NCI-H82 treated with DMSO at 0.1 percent for 48 hours (cell line): ENCODE measurements around the gene UNC5A.
"Not testable (repeated sequence)": the region's sequence is repeated elsewhere in the genome, so short reads cannot be mapped to it uniquely, and the experiment has no call there.

ENCODE experiments used
- DNase-seq: peaks from one replicate; lab custom pipeline; 2025; ENCODE audit not compliant: unreplicated experiment; lab: John Stamatoyannopoulos, UW

UNC5A gene

GRCh38 chr5:176862330-176862995 is 52.1 kb downstream of the UNC5A start:
- DNase-seq = no peak

GRCh38 chr5:176863041-176863764 is 52.8 kb downstream of the UNC5A start:
- no peak for DNase-seq

GRCh38 chr5:176863765-176864098 is 53.4 kb downstream of the UNC5A start:
- DNase-seq = no peak

DNA sequence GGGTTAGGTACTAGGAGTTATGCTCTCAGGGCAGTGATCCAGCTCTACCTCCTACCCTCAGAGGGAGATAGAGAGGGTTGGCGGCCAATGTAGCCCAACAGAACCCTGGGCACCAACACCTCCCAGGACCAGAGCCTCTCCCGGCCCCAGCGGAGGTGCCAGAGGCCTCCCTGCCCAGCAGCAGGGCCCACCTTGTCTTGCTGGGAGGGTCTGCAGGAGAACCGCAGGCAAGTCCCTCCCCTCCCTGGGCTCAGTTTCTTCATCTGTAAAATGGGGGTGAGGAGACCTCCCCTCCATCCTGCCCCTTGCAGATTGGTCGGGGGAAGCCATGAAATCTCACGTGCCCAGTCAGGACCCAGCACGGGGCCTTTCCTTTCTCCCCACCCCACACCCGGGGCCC is 54.4 kb downstream of the UNC5A start:
- DNase-seq = no peak

GRCh38 chr5:176865964-176866363 is 55.6 kb downstream of the UNC5A start:
- DNase-seq = no peak

DNA sequence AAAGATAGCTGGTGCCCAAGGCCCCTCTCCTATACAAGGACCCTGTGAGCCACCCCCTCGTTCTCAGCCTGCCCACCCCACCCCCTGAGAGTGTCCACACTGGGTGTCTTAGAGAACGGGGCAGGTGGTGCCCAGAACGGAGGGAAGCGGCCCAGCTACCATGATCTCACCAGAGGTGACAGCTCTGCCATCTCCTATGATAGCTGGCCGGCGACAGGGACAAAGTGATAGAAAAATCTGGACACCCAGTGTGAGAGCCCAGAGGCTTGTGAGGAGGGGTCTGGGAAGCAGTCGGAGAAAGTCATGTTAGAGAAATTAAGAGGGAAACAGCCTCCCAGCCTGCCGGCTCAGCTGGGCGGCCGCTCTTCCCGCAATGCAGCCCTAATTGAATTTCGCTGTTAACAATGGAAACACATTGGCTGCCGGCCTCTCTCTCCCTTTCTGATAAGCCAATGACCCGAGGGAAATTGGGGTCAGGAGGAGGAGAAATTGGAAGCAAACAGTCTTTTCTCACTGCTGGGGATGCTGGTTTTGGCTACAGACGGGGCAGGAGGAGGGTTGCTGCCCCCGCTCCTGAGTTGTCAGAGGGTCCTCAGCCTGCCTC is 56.5 kb downstream of the UNC5A start:
- DNase-seq = no peak

GRCh38 chr5:176868126-176868525 is 57.8 kb downstream of the UNC5A start:
- DNase-seq = no peak

- no peak for DNase-seq
Measured at GRCh38 chr5:176868731-176869130, 58.4 kb downstream of the UNC5A start.

DNA sequence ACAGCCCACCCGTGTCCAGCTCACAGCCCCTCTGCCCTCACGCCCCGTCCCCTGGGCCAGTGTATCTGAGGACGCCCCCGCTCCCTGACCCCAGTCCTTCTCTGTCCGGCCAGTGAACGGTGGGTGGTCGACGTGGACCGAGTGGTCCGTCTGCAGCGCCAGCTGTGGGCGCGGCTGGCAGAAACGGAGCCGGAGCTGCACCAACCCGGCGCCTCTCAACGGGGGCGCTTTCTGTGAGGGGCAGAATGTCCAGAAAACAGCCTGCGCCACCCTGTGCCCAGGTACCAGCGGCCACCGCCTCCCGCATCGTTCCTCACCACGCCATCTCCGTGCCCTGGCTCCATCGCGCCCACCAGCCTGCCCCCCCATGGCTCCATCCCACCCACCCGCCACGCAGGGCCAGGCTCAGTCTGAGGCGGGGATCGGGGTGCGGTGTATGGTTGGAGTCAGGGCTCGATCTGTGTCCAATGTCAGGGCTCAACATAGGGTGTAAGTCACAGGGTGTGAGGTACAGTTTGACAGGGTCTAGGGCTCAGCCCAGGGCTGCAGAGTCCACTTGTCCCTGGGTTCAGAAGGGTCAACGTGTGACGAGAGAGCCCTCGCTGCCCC is 59.2 kb downstream of the UNC5A start:
- DNase-seq = no peak

DNA sequence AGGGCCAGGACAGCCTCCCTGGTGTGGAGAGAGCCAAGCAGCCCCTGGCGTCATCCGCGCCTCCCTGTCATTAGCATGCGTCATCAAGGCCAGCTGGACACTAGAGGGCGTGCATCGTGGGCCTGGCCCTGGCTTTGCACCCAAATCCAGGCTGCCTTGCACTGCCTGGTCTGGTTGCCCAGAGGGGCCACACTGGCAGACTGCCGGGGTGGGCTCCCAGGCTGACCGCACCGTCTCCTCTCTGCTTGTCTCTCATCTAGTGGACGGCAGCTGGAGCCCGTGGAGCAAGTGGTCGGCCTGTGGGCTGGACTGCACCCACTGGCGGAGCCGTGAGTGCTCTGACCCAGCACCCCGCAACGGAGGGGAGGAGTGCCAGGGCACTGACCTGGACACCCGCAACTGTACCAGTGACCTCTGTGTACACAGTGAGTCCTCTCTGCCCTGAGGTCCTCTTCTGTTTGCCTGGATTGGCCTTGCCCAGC is 59.8 kb downstream of the UNC5A start:
- DNase-seq = no peak

DNA sequence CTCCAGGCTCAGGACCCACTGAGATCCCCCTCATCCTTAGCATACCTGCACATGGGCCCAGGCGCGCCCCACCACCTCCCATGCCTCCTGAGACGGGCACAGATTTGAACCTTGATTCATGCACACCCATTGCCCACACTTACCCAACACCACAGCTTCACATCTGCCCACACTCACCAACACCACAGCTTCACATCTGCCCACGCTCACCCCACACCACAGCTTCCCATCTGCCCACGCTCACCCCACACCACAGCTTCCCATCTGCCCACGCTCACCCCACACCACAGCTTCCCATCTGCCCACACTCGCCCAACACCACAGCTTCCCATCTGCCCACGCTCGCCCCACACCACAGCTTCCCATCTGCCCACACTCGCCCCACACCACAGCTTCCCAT is 60.3 kb downstream of the UNC5A start:
- DNase-seq = not testable (repeated sequence)

GRCh38 chr5:176872586-176872985 is 62.2 kb downstream of the UNC5A start:
- not testable (repeated sequence) for DNase-seq

- DNase-seq = not testable (repeated sequence)
Measured at GRCh38 chr5:176873011-176873410, 62.7 kb downstream of the UNC5A start.

- DNase-seq = no peak
Measured at GRCh38 chr5:176873541-176874172, 63.3 kb downstream of the UNC5A start.

DNA sequence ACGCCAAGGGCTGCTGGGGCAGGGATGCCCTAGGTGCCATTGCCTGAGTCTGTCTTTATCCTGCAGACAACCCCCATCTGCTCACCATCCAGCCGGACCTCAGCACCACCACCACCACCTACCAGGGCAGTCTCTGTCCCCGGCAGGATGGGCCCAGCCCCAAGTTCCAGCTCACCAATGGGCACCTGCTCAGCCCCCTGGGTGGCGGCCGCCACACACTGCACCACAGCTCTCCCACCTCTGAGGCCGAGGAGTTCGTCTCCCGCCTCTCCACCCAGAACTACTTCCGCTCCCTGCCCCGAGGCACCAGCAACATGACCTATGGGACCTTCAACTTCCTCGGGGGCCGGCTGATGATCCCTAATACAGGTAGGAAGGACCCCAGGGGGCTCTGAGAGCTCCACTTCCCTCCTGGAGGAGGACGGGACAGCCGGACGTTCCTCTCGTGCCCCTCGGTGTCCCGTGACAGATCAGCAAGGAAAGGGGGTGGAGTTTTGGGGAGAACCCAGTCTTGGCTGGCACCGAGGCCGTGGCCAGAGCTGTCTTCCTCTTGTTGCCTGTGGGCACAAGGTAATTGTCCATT is 63.9 kb downstream of the UNC5A start:
- no peak for DNase-seq

DNA sequence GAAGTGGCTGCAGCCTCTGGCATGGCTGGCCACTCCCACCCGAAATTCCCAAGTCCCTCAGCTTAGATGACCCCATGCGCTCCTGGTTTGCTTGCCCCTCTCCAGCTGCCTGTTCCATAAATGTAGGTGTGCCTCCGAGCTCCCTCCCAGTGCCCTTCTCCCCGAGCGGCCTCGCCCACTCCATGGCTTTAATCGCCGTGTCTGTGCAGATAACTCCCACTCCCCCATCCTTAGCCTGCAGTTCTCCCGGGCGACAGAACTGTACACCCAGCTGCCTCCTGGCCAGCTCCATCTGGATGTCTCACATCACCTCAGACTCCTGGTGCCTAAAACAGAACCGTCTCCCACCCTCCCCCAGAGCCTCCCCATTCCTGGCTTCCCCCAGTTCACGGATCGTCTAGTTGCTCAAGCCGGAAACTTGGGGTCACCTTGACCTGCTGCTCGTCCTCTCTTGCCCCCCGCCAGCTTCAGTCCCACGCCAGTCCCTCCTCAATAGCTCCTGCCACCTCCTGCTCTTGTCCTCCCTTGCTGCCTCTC is 64.7 kb downstream of the UNC5A start:
- DNase-seq = no peak

DNA sequence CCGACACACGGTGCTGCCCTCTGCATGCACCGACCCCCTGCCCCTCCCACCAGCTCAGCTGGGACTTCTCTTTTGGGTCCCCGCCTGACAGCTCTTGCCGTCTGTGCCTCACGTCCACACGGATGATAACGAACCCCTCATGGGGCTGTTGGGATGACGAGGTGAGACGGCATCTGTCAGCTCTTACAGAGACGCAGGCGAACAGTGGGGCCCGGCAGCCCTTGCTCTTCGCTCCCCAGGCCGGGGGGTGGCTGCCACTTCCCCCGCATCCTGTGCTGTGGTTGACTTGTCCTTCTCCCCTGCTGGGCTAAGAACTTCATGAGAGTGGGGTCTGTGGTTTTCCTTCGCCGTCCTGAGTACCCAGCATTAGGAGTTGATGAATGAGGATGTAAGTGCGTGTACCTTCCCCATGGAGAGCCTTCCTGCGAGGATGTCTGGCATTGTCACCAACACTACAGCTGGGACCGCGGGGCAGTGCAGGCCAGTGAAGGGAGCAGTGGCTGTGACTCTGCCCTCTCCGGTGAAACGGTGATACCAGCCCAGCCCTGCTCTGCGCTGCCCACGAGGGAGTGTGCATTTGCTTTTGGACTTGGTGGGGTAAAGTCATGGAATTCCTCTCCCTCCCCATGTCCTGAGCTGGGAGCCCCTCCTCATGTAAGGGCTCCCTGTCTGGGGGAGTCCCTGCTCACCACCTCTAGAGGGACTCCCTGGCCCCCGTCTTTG is 65.6 kb downstream of the UNC5A start:
- no peak for DNase-seq

GRCh38 chr5:176876506-176877431 is 66.4 kb downstream of the UNC5A start:
- DNase-seq = no peak

- no peak for DNase-seq
Measured at GRCh38 chr5:176877793-176878331, 67.5 kb downstream of the UNC5A start.
